GM23338 (cell line): ENCODE measurements around the gene SLAMF6. TPM values are rescaled to one million over a fixed set of nuclear protein-coding genes. Genes with fewer than 3 reads are reported as not detected.

ENCODE experiments used
- ATAC-seq: fragments of 200-7000 bp; cut with Tn5 transposase; 3 replicates; pipeline ENCODE4 v1.9.1; 2020
- DNase-seq: peaks from one replicate; pipeline ENCODE4 v3.0.0-alpha.2; 2015; ENCODE audit warnings: low spot score
- H2AFZ ChIP-seq: fragments of 200-600 bp; sonication (generic); 2 replicates; pipeline ENCODE4 v1.8.0; 2016; ENCODE audit warnings: antibody characterized with exemption, mild to moderate bottlenecking, moderate library complexity
- H3F3A ChIP-seq: fragments of 200-600 bp; sonication (generic); replicated peaks from 2 replicates; pipeline ENCODE4 v1.8.0; 2017; ENCODE audit warnings: antibody characterized with exemption, mixed run types, low read depth
- H3K27ac ChIP-seq: fragments of 200-600 bp; sonication (generic); 2 replicates; pipeline ENCODE4 v1.6.1; 2016; ENCODE audit warnings: low read depth
- H3K27me3 ChIP-seq: fragments of 200-600 bp; sonication (generic); 2 replicates; pipeline ENCODE4 v1.8.0; 2016; ENCODE audit warnings: mild to moderate bottlenecking, mixed run types, moderate library complexity; ENCODE audit not compliant: insufficient read depth
- H3K36me3 ChIP-seq: fragments of 200-600 bp; sonication (generic); 2 replicates; pipeline ENCODE4 v1.8.0; 2016; ENCODE audit warnings: mild to moderate bottlenecking; ENCODE audit not compliant: insufficient read depth
- H3K4me1 ChIP-seq: fragments of 200-600 bp; sonication (generic); 2 replicates; pipeline ENCODE4 v1.8.0; 2016; ENCODE audit warnings: mild to moderate bottlenecking, moderate library complexity; ENCODE audit not compliant: insufficient read depth
- H3K4me2 ChIP-seq: fragments of 200-600 bp; sonication (generic); 2 replicates; pipeline ENCODE4 v1.7.1; 2017; ENCODE audit warnings: mixed run types
- H3K4me3 ChIP-seq: fragments of 200-600 bp; sonication (generic); 2 replicates; pipeline ENCODE4 v1.6.1; 2016; ENCODE audit warnings: mixed run types
- H3K79me2 ChIP-seq: fragments of 200-600 bp; sonication (generic); replicated peaks from 2 replicates; pipeline ENCODE4 v1.8.0; 2017; ENCODE audit warnings: mild to moderate bottlenecking; ENCODE audit not compliant: insufficient read depth
- H3K9me2 ChIP-seq: fragments of 200-600 bp; sonication (generic); 2 replicates; pipeline ENCODE4 v1.8.0; 2017; ENCODE audit not compliant: insufficient read depth
- H4K20me1 ChIP-seq: fragments of 200-600 bp; sonication (generic); replicated peaks from 2 replicates; pipeline ENCODE4 v1.8.0; 2017; ENCODE audit warnings: mild to moderate bottlenecking; ENCODE audit not compliant: insufficient read depth
- H3K27ac Mint-ChIP-seq: 2 replicates; pipeline ENCODE4 v1.8.0; 2020; ENCODE audit warnings: inconsistent platforms, mild to moderate bottlenecking, moderate library complexity, mixed read lengths
- H3K27me3 Mint-ChIP-seq: 3 replicates; pipeline ENCODE4 v1.8.0; 2022; ENCODE audit warnings: low read depth, mild to moderate bottlenecking, moderate library complexity, mixed read lengths, inconsistent platforms; ENCODE audit not compliant: insufficient read depth, poor library complexity
- H3K36me3 Mint-ChIP-seq: 3 replicates; pipeline ENCODE4 v1.8.0; 2021; ENCODE audit warnings: low read depth, mild to moderate bottlenecking, inconsistent platforms, moderate library complexity, mixed read lengths
- H3K4me1 Mint-ChIP-seq: 3 replicates; pipeline ENCODE4 v1.8.0; 2020; ENCODE audit warnings: mild to moderate bottlenecking, inconsistent platforms, mixed read lengths
- H3K4me3 Mint-ChIP-seq: 3 replicates; pipeline ENCODE4 v1.8.0; 2021; ENCODE audit warnings: moderate library complexity, mild to moderate bottlenecking, inconsistent platforms, mixed read lengths
- H3K9me3 Mint-ChIP-seq: 3 replicates; pipeline ENCODE4 v1.8.0; 2020; ENCODE audit warnings: moderate library complexity, mild to moderate bottlenecking, inconsistent platforms, mixed read lengths
- CREB1 ChIP-seq: fragments of 250-450 bp; sonication (Bioruptor Pico); IDR thresholded peaks from 2 replicates; pipeline ENCODE4 v1.5.0; 2020; ENCODE audit warnings: low read depth, mild to moderate bottlenecking, moderate library complexity
- CTCF ChIP-seq, 2 experiments: fragments of 200-600 bp in 1 of 2; sonication (generic) in 1 of 2; conservative IDR thresholded peaks; 2 replicates each; pipeline versions ENCODE4 v1.5.1 to v1.6.1; 2016 to 2017; ENCODE audit warnings: antibody characterized with exemption in 2 of 2, low read depth in 2 of 2, mild to moderate bottlenecking in 2 of 2, moderate library complexity in 1 of 2
- ETS1 ChIP-seq: IDR thresholded peaks from 2 replicates; pipeline ENCODE4 v1.6.1; 2016; ENCODE audit warnings: antibody characterized with exemption
- EZH2 ChIP-seq: fragments of 200-600 bp; sonication (generic); IDR thresholded peaks from one replicate; pipeline ENCODE4 v1.8.0; 2017; ENCODE audit warnings: antibody characterized with exemption, mild to moderate bottlenecking, low read depth; ENCODE audit not compliant: unreplicated experiment
- EZH2phosphoT487 ChIP-seq: fragments of 200-600 bp; sonication (generic); IDR thresholded peaks from one replicate; pipeline ENCODE4 v1.8.1; 2018; ENCODE audit warnings: antibody characterized with exemption; ENCODE audit not compliant: unreplicated experiment
- JUNB ChIP-seq: IDR thresholded peaks from one replicate; pipeline ENCODE4 v1.6.1; 2016; ENCODE audit warnings: antibody characterized with exemption; ENCODE audit not compliant: unreplicated experiment
- NANOG ChIP-seq: IDR thresholded peaks from 2 replicates; pipeline ENCODE4 v1.6.1; 2016; ENCODE audit warnings: antibody characterized with exemption, borderline replicate concordance
- POLR2AphosphoS5 ChIP-seq: IDR thresholded peaks from 2 replicates; pipeline ENCODE4 v1.6.1; 2016; ENCODE audit warnings: antibody characterized with exemption, low read depth
- REST ChIP-seq: IDR thresholded peaks from one replicate; pipeline ENCODE4 v1.6.1; 2018; ENCODE audit warnings: antibody characterized with exemption; ENCODE audit not compliant: unreplicated experiment
- STAT1 ChIP-seq: IDR thresholded peaks from one replicate; pipeline ENCODE4 v1.6.1; 2016; ENCODE audit warnings: antibody characterized with exemption; ENCODE audit not compliant: unreplicated experiment
- ZNF114 ChIP-seq: fragments of 250-450 bp; sonication (Bioruptor Pico); IDR thresholded peaks from 2 replicates; pipeline ENCODE4 v1.5.0; 2020; ENCODE audit warnings: mild to moderate bottlenecking, moderate library complexity
- ZNF331 ChIP-seq: fragments of 250-450 bp; sonication (Bioruptor Pico); IDR thresholded peaks from 2 replicates; pipeline ENCODE4 v1.5.0; 2020; ENCODE audit warnings: low read depth, mild to moderate bottlenecking, moderate library complexity
- ZNF462 ChIP-seq: fragments of 250-450 bp; sonication (Bioruptor Pico); IDR thresholded peaks from 2 replicates; pipeline ENCODE4 v1.5.0; 2020; ENCODE audit warnings: mild to moderate bottlenecking, moderate library complexity
- polyA plus RNA-seq: library from polyadenylated mRNA; unstranded; fragments of >200 nt; fragmentation: Nextera tagmentation; extraction: Ambion mirVana; gene quantifications from 2 replicates; pipeline ENCODE4 v1.2.1, GENCODE V29; 2016
- total RNA-seq: library from RNA; depleted of rRNA; stranded (reverse); fragments of >200 nt; shearing (Covaris generic); gene quantifications from 2 replicates; pipeline ENCODE4 v1.2.3, GENCODE V29; 2014

The SLAMF6 gene
- total and polyA plus RNA-seq, 2 experiments from 2014 or later, result not detected

- Histone ChIP-seq H3K4me1 (no peaks in the 10 kb centered on the region), H3K4me3 (no peak overlapping the region), H3F3A (no peaks in the 10 kb centered on the region), H4K20me1 (no peaks in the 10 kb centered on the region), H3K27ac (no peak overlapping the region), H3K36me3 (no peaks in the 10 kb centered on the region), H3K9me2 (peaks cover 22% of the 10 kb centered on the region), H3K79me2 (no peaks in the 10 kb centered on the region), H2AFZ (no peak overlapping the region), H3K4me2 (no peak overlapping the region), H3K27me3 (no peaks in the 10 kb centered on the region)
- Mint-ChIP-seq H3K4me1 (no peaks in the 10 kb centered on the region), H3K27ac (no peak overlapping the region), H3K27me3 (no peaks in the 10 kb centered on the region), H3K36me3 (no peaks in the 10 kb centered on the region), H3K9me3 (no peaks in the 10 kb centered on the region), H3K4me3 (no peak overlapping the region)
- no peak for ATAC-seq
- TF ChIP-seq ETS1 (no peak), ZNF114 (no peak), CTCF (conservative IDR thresholded peaks at IDR 0.05; ENCODE audit: low read depth in 2 of 2) (no peak), EZH2 (no peak), REST (no peak), ZNF331 (no peak), EZH2phosphoT487 (no peak), CREB1 (CRISPR knock-in tag) (no peak), JUNB (no peak), POLR2AphosphoS5 (no peak), ZNF462 (CRISPR knock-in tag) (no peak), STAT1 (no peak), NANOG (no peak)
- DNase-seq, result no peak
Observed at GRCh38 chr1:160471253-160471652, 51.8 kb downstream of the SLAMF6 start.
